Activated T-cell treated with anti-CD3 and anti-CD28 coated beads, Interleukin-2, amount 50 U/mL, for 4 hours (primary cell): ENCODE results near the gene PNMA8A. TPM values are rescaled to one million over a fixed set of nuclear protein-coding genes. Genes with fewer than 3 reads are reported as not detected.

ENCODE experiments used
- ATAC-seq, 2 donors: fragments of 200-7000 bp; cut with Tn5 transposase; one replicate each; pipeline ENCODE4 v1.10.0; 2021
- DNase-seq: peaks from one replicate; pipeline ENCODE4 v3.0.0-alpha.2; 2020
- H3K27me3 Mint-ChIP-seq: one replicate; pipeline ENCODE4 v1.8.0; 2021; ENCODE audit warnings: low read depth, mixed read lengths
- H3K36me3 Mint-ChIP-seq: one replicate; pipeline ENCODE4 v1.8.0; 2022; ENCODE audit warnings: mixed read lengths; ENCODE audit not compliant: insufficient read depth
- H3K4me1 Mint-ChIP-seq: one replicate; pipeline ENCODE4 v1.8.0; 2021; ENCODE audit warnings: low read depth, mixed read lengths
- H3K4me3 Mint-ChIP-seq: one replicate; pipeline ENCODE4 v1.8.0; 2021; ENCODE audit warnings: mild to moderate bottlenecking, moderate library complexity, mixed read lengths
- H3K9me3 Mint-ChIP-seq: one replicate; pipeline ENCODE4 v1.8.0; 2021; ENCODE audit warnings: mixed read lengths
- total RNA-seq, 3 donors: library from RNA; stranded (reverse); gene quantifications; one replicate each; pipeline ENCODE4 v1.2.1, GENCODE V29; 2021

The PNMA8A gene
- total RNA-seq, 3 donors from 2014 or later, result 0.41 TPM; not detected in 2

GRCh38 chr19:46463516-46463915, 7.8 kb downstream of the PNMA8A start:
- ATAC-seq, result no peak
- peaks cover 23% of the 10 kb centered on the region for H3K27me3 Mint-ChIP-seq
- H3K36me3 Mint-ChIP-seq, result no peaks in the 10 kb centered on the region
- H3K9me3 Mint-ChIP-seq, result no peaks in the 10 kb centered on the region
- no peak overlapping the region for H3K4me3 Mint-ChIP-seq
- H3K4me1 Mint-ChIP-seq, result peaks cover 9% of the 10 kb centered on the region
- no peak for DNase-seq

DNA sequence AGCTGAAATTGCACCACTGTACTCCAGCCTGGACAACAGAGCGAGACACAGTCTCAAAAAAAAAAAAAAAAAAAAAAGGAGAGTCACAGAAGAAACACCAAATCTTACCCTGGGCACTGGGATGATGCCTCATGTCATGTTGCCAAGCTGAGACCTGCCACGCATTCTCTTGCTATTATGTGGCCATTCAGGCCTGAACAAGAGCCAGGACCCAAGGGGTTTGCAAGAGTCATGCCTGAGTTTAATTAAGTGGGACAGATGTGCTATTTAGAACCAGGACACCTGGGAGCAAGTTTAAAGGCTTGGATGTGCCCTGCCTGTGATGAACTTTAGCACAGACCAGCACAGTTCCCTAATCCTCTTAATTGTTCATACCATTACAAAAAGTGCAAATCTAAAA, 9.8 kb downstream of the PNMA8A start:
- Mint-ChIP-seq H3K9me3 (no peaks in the 10 kb centered on the region), H3K36me3 (no peaks in the 10 kb centered on the region), H3K4me1 (peaks cover 2% of the 10 kb centered on the region), H3K4me3 (no peak overlapping the region), H3K27me3 (peaks cover 31% of the 10 kb centered on the region)
- ATAC-seq, result no peak
- no peak for DNase-seq

DNA sequence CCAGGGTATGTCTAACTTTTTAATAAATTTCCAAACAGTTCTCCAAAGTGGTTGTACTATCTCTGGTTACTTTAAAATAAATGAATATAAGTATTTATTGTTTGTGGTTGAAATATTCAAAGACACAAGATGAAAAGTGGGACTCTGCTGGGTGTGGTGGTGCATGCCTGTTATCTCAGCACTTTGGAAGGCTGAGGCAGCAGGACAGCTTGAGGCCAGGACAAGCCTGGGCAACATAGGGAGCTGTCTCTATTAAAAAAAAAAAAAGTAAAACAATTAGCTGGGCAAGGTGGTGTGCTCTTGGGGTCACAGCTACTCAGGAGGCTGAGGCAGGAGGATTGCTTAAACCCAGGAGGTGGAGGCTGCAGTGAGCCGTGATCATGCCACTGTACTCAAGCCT, 10.4 kb downstream of the PNMA8A start:
- DNase-seq (no peak), ATAC-seq (no peak)
- Mint-ChIP-seq H3K36me3 (no peaks in the 10 kb centered on the region), H3K27me3 (peaks cover 36% of the 10 kb centered on the region), H3K9me3 (no peaks in the 10 kb centered on the region), H3K4me1 (no peaks in the 10 kb centered on the region), H3K4me3 (no peak overlapping the region)

DNA sequence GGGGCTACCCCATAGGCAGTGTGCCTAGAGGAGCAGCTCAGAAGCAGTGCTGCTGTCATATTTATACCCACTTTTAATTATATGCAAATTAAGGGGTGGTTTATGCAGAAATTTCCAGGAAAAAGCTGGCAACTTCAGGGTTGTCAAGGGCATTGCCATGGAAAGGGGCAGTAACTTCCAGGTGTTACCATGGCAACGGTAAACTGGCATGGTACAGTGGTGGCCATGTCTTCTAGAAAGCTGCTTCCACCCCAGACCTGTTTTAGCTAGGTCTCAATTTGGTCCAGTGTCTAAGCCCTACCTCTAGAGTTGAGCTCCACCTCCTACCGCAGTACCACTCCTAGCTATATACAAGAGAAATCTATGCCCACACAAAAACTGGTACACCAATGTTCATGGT, 11.3 kb downstream of the PNMA8A start:
- DNase-seq (no peak), ATAC-seq (no peak)
- no peaks in the 10 kb centered on the region for H3K36me3 Mint-ChIP-seq
- H3K27me3 Mint-ChIP-seq, result peaks cover 39% of the 10 kb centered on the region
- no peaks in the 10 kb centered on the region for H3K4me1 Mint-ChIP-seq
- H3K9me3 Mint-ChIP-seq, result no peaks in the 10 kb centered on the region
- no peak overlapping the region for H3K4me3 Mint-ChIP-seq

DNA sequence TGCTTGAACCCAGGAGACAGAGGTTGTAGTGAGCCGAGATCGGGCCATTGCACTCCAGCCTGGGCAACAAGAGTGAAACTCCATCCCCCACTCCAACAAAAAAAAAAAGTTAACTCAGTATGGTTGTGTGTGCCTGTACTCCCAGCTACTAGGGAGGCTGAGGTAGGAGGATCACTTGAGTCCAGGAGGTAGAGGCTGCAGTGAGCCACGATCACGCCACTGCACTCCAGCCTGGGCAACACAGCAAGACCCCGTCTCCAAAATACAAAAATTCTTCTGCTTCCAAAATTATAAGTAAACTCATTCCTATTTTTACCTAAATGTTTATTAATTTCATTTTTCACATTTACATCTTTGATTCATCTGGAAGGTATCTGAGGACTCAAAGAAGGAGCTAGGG, 14.4 kb downstream of the PNMA8A start:
- Mint-ChIP-seq H3K4me1 (no peaks in the 10 kb centered on the region), H3K9me3 (no peaks in the 10 kb centered on the region), H3K4me3 (no peak overlapping the region), H3K27me3 (peaks cover 35% of the 10 kb centered on the region), H3K36me3 (no peaks in the 10 kb centered on the region)
- ATAC-seq, result no peak
- no peak for DNase-seq

- Mint-ChIP-seq H3K4me3 (no peak overlapping the region), H3K36me3 (peaks cover 2% of the 10 kb centered on the region), H3K27me3 (peaks cover 35% of the 10 kb centered on the region), H3K9me3 (peaks cover 7% of the 10 kb centered on the region), H3K4me1 (no peaks in the 10 kb centered on the region)
- no peak for DNase-seq
- ATAC-seq, result no peak
These were observed 17.1 kb downstream of the PNMA8A start for GRCh38 chr19:46454244-46454643.

DNA sequence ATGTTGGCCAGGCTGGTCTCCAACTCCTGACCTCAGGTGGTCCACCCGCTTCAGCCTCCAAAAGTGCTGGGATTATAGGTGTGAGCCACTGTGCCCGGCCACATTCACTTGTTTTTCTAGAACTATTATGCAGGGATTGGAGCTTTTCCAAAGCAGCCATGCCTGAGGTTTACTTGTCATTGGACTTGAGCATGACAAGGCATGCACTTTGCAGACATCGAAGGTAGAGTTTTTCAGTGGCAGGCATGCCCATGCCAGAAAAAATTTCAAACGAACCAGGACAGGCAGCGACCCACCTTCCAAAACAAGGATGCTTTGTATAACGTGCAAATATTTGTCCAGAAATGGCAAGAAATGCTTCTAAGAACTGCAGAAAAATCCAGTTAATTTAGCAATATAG, 17.7 kb downstream of the PNMA8A start:
- Mint-ChIP-seq H3K36me3 (peaks cover 2% of the 10 kb centered on the region), H3K4me1 (no peaks in the 10 kb centered on the region), H3K27me3 (peaks cover 36% of the 10 kb centered on the region), H3K4me3 (no peak overlapping the region), H3K9me3 (peaks cover 8% of the 10 kb centered on the region)
- DNase-seq, result no peak
- ATAC-seq, result no peak

DNA sequence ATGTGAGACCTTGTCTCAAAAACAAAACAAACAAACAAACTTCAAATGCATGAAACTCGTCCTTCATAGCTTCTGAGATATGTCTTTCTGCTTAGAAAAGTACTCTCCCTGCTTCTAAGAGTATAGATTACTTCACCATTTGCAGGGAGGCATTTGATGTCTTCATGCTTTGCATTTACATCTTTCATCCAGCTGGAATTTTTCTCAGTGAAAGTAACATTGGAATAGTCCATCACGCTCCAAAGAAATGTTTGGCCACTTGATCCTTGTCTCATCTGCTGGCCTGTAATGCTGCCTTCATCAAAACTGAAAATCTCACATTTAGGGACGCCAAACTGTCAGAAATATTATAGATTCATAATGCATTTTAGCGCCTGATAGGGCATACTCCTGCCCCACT, 19.2 kb downstream of the PNMA8A start:
- no peak for ATAC-seq
- H3K4me3 Mint-ChIP-seq, result no peak overlapping the region
- peaks cover 2% of the 10 kb centered on the region for H3K36me3 Mint-ChIP-seq
- no peaks in the 10 kb centered on the region for H3K4me1 Mint-ChIP-seq
- H3K9me3 Mint-ChIP-seq, result peaks cover 8% of the 10 kb centered on the region
- H3K27me3 Mint-ChIP-seq, result peaks cover 33% of the 10 kb centered on the region
- DNase-seq, result no peak

- no peaks in the 10 kb centered on the region for H3K4me1 Mint-ChIP-seq
- H3K4me3 Mint-ChIP-seq, result no peak overlapping the region
- ATAC-seq (no peak), DNase-seq (no peak)
- peaks cover 27% of the 10 kb centered on the region for H3K27me3 Mint-ChIP-seq
- H3K9me3 Mint-ChIP-seq, result peaks cover 8% of the 10 kb centered on the region
- H3K36me3 Mint-ChIP-seq, result peaks cover 2% of the 10 kb centered on the region
These were observed 20.0 kb downstream of the PNMA8A start for GRCh38 chr19:46451352-46451751.

DNA sequence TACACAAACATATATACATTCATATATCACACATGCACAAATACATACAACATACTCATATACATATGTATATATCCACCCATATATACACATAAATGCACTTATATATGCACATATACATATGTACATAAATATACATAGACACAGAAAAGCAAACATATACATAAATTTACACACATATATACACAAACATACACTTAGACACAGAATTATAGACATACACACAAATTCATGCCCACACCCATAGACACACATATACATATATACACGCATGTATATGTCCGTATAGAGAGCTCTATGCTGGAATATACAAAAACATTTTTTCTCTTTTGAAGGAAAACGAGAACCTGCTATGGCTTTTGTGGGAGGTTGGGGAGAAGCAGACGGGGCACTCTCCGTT, 20.6 kb downstream of the PNMA8A start:
- peaks cover 2% of the 10 kb centered on the region for H3K36me3 Mint-ChIP-seq

GRCh38 chr19:46449228-46449627, 22.1 kb downstream of the PNMA8A start:
- peaks cover 8% of the 10 kb centered on the region for H3K9me3 Mint-ChIP-seq
- peaks cover 19% of the 10 kb centered on the region for H3K27me3 Mint-ChIP-seq
- ATAC-seq (no peak), DNase-seq (no peak)
- peaks cover 2% of the 10 kb centered on the region for H3K36me3 Mint-ChIP-seq
- no peak overlapping the region for H3K4me3 Mint-ChIP-seq
- no peaks in the 10 kb centered on the region for H3K4me1 Mint-ChIP-seq

More for the DNA sequence above, 20.6 kb downstream of the PNMA8A start:
- Mint-ChIP-seq H3K4me1 (no peaks in the 10 kb centered on the region), H3K4me3 (no peak overlapping the region), H3K27me3 (peaks cover 28% of the 10 kb centered on the region), H3K9me3 (peaks cover 8% of the 10 kb centered on the region)
- ATAC-seq (no peak), DNase-seq (no peak)

GRCh38 chr19:46448601-46449000, 22.8 kb downstream of the PNMA8A start:
- no peaks in the 10 kb centered on the region for H3K4me1 Mint-ChIP-seq
- H3K4me3 Mint-ChIP-seq, result no peak overlapping the region
- peaks cover 18% of the 10 kb centered on the region for H3K27me3 Mint-ChIP-seq
- ATAC-seq (no peak), DNase-seq (no peak)
- H3K36me3 Mint-ChIP-seq, result peaks cover 2% of the 10 kb centered on the region
- H3K9me3 Mint-ChIP-seq, result peaks cover 8% of the 10 kb centered on the region

- Mint-ChIP-seq H3K36me3 (peaks cover 2% of the 10 kb centered on the region), H3K27me3 (peaks cover 17% of the 10 kb centered on the region), H3K4me3 (no peak overlapping the region), H3K4me1 (peaks cover 4% of the 10 kb centered on the region), H3K9me3 (peaks cover 8% of the 10 kb centered on the region)
- DNase-seq (no peak), ATAC-seq (no peak)
These were observed 23.5 kb downstream of the PNMA8A start for GRCh38 chr19:46447824-46448223.

DNA sequence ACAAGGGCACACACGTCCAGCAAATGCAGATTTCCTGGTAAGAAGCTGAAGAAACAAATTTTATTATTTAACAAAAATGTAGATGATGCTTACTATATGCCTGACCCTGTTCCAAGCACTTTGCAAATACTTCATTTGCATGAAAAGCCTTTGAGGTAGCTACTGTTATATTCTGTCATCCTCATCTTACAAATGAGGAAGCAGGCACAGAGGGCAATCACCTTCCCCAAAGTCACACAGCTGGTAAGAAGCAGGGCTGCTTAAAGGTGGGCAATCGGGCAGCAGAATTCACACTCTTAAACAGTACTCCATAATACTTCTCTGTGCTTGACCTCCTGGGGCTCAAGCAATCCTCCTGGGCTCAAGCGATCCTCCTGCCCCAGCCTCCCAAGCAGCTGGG, 24.4 kb downstream of the PNMA8A start:
- Mint-ChIP-seq H3K9me3 (peaks cover 8% of the 10 kb centered on the region), H3K36me3 (peaks cover 2% of the 10 kb centered on the region), H3K4me3 (no peak overlapping the region), H3K27me3 (peaks cover 17% of the 10 kb centered on the region), H3K4me1 (peaks cover 4% of the 10 kb centered on the region)
- ATAC-seq, result no peak
- no peak for DNase-seq

- Mint-ChIP-seq H3K4me1 (peaks cover 4% of the 10 kb centered on the region), H3K27me3 (peaks cover 17% of the 10 kb centered on the region), H3K4me3 (no peak overlapping the region), H3K9me3 (peaks cover 8% of the 10 kb centered on the region), H3K36me3 (peaks cover 2% of the 10 kb centered on the region)
- DNase-seq (no peak), ATAC-seq (no peak)
These were observed 25.3 kb downstream of the PNMA8A start for GRCh38 chr19:46446021-46446420.
